GM23338 (cell line): ENCODE results near the gene SLC4A5. TPM values are rescaled to one million over a fixed set of nuclear protein-coding genes. Genes with fewer than 3 reads are reported as not detected.

Experiments
- ATAC-seq: fragments of 200-7000 bp; cut with Tn5 transposase; 3 replicates; pipeline ENCODE4 v1.9.1; 2020
- DNase-seq: peaks from one replicate; pipeline ENCODE4 v3.0.0-alpha.2; 2015; ENCODE audit warnings: low spot score
- H2AFZ ChIP-seq: fragments of 200-600 bp; sonication (generic); 2 replicates; pipeline ENCODE4 v1.8.0; 2016; ENCODE audit warnings: antibody characterized with exemption, mild to moderate bottlenecking, moderate library complexity
- H3F3A ChIP-seq: fragments of 200-600 bp; sonication (generic); replicated peaks from 2 replicates; pipeline ENCODE4 v1.8.0; 2017; ENCODE audit warnings: antibody characterized with exemption, mixed run types, low read depth
- H3K27ac ChIP-seq: fragments of 200-600 bp; sonication (generic); 2 replicates; pipeline ENCODE4 v1.6.1; 2016; ENCODE audit warnings: low read depth
- H3K27me3 ChIP-seq: fragments of 200-600 bp; sonication (generic); 2 replicates; pipeline ENCODE4 v1.8.0; 2016; ENCODE audit warnings: mild to moderate bottlenecking, mixed run types, moderate library complexity; ENCODE audit not compliant: insufficient read depth
- H3K36me3 ChIP-seq: fragments of 200-600 bp; sonication (generic); 2 replicates; pipeline ENCODE4 v1.8.0; 2016; ENCODE audit warnings: mild to moderate bottlenecking; ENCODE audit not compliant: insufficient read depth
- H3K4me1 ChIP-seq: fragments of 200-600 bp; sonication (generic); 2 replicates; pipeline ENCODE4 v1.8.0; 2016; ENCODE audit warnings: mild to moderate bottlenecking, moderate library complexity; ENCODE audit not compliant: insufficient read depth
- H3K4me2 ChIP-seq: fragments of 200-600 bp; sonication (generic); 2 replicates; pipeline ENCODE4 v1.7.1; 2017; ENCODE audit warnings: mixed run types
- H3K4me3 ChIP-seq: fragments of 200-600 bp; sonication (generic); 2 replicates; pipeline ENCODE4 v1.6.1; 2016; ENCODE audit warnings: mixed run types
- H3K79me2 ChIP-seq: fragments of 200-600 bp; sonication (generic); replicated peaks from 2 replicates; pipeline ENCODE4 v1.8.0; 2017; ENCODE audit warnings: mild to moderate bottlenecking; ENCODE audit not compliant: insufficient read depth
- H3K9me2 ChIP-seq: fragments of 200-600 bp; sonication (generic); 2 replicates; pipeline ENCODE4 v1.8.0; 2017; ENCODE audit not compliant: insufficient read depth
- H4K20me1 ChIP-seq: fragments of 200-600 bp; sonication (generic); replicated peaks from 2 replicates; pipeline ENCODE4 v1.8.0; 2017; ENCODE audit warnings: mild to moderate bottlenecking; ENCODE audit not compliant: insufficient read depth
- H3K27ac Mint-ChIP-seq: 2 replicates; pipeline ENCODE4 v1.8.0; 2020; ENCODE audit warnings: inconsistent platforms, mild to moderate bottlenecking, moderate library complexity, mixed read lengths
- H3K27me3 Mint-ChIP-seq: 3 replicates; pipeline ENCODE4 v1.8.0; 2022; ENCODE audit warnings: low read depth, mild to moderate bottlenecking, moderate library complexity, mixed read lengths, inconsistent platforms; ENCODE audit not compliant: insufficient read depth, poor library complexity
- H3K36me3 Mint-ChIP-seq: 3 replicates; pipeline ENCODE4 v1.8.0; 2021; ENCODE audit warnings: low read depth, mild to moderate bottlenecking, inconsistent platforms, moderate library complexity, mixed read lengths
- H3K4me1 Mint-ChIP-seq: 3 replicates; pipeline ENCODE4 v1.8.0; 2020; ENCODE audit warnings: mild to moderate bottlenecking, inconsistent platforms, mixed read lengths
- H3K4me3 Mint-ChIP-seq: 3 replicates; pipeline ENCODE4 v1.8.0; 2021; ENCODE audit warnings: moderate library complexity, mild to moderate bottlenecking, inconsistent platforms, mixed read lengths
- H3K9me3 Mint-ChIP-seq: 3 replicates; pipeline ENCODE4 v1.8.0; 2020; ENCODE audit warnings: moderate library complexity, mild to moderate bottlenecking, inconsistent platforms, mixed read lengths
- CREB1 ChIP-seq: fragments of 250-450 bp; sonication (Bioruptor Pico); IDR thresholded peaks from 2 replicates; pipeline ENCODE4 v1.5.0; 2020; ENCODE audit warnings: low read depth, mild to moderate bottlenecking, moderate library complexity
- CTCF ChIP-seq, 2 experiments: fragments of 200-600 bp in 1 of 2; sonication (generic) in 1 of 2; conservative IDR thresholded peaks; 2 replicates each; pipeline versions ENCODE4 v1.5.1 to v1.6.1; 2016 to 2017; ENCODE audit warnings: antibody characterized with exemption in 2 of 2, low read depth in 2 of 2, mild to moderate bottlenecking in 2 of 2, moderate library complexity in 1 of 2
- EZH2 ChIP-seq: fragments of 200-600 bp; sonication (generic); IDR thresholded peaks from one replicate; pipeline ENCODE4 v1.8.0; 2017; ENCODE audit warnings: antibody characterized with exemption, mild to moderate bottlenecking, low read depth; ENCODE audit not compliant: unreplicated experiment
- EZH2phosphoT487 ChIP-seq: fragments of 200-600 bp; sonication (generic); IDR thresholded peaks from one replicate; pipeline ENCODE4 v1.8.1; 2018; ENCODE audit warnings: antibody characterized with exemption; ENCODE audit not compliant: unreplicated experiment
- JUNB ChIP-seq: IDR thresholded peaks from one replicate; pipeline ENCODE4 v1.6.1; 2016; ENCODE audit warnings: antibody characterized with exemption; ENCODE audit not compliant: unreplicated experiment
- STAT1 ChIP-seq: IDR thresholded peaks from one replicate; pipeline ENCODE4 v1.6.1; 2016; ENCODE audit warnings: antibody characterized with exemption; ENCODE audit not compliant: unreplicated experiment
- ZNF114 ChIP-seq: fragments of 250-450 bp; sonication (Bioruptor Pico); IDR thresholded peaks from 2 replicates; pipeline ENCODE4 v1.5.0; 2020; ENCODE audit warnings: mild to moderate bottlenecking, moderate library complexity
- ZNF331 ChIP-seq: fragments of 250-450 bp; sonication (Bioruptor Pico); IDR thresholded peaks from 2 replicates; pipeline ENCODE4 v1.5.0; 2020; ENCODE audit warnings: low read depth, mild to moderate bottlenecking, moderate library complexity
- polyA plus RNA-seq: library from polyadenylated mRNA; unstranded; fragments of >200 nt; fragmentation: Nextera tagmentation; extraction: Ambion mirVana; gene quantifications from 2 replicates; pipeline ENCODE4 v1.2.1, GENCODE V29; 2016
- total RNA-seq: library from RNA; depleted of rRNA; stranded (reverse); fragments of >200 nt; shearing (Covaris generic); gene quantifications from 2 replicates; pipeline ENCODE4 v1.2.3, GENCODE V29; 2014
- TF ChIP-seq, protein P1 (sequence below): IDR thresholded peaks from one replicate; pipeline ENCODE4 v1.6.1; 2018; ENCODE audit warnings: antibody characterized with exemption; ENCODE audit not compliant: unreplicated experiment

The SLC4A5 gene
- total and polyA plus RNA-seq, 2 experiments from 2014 or later, result 0.24 to 0.70 TPM

GRCh38 chr2:74253306-74253970 lies 89.8 kb downstream of the SLC4A5 start:
- ATAC-seq (no peak), DNase-seq (no peak)
- no peak overlapping the region for H3K27ac Mint-ChIP-seq
- H3K4me2 ChIP-seq, result no peak overlapping the region
- H2AFZ ChIP-seq, result no peak overlapping the region
- H3K27ac ChIP-seq, result no peak overlapping the region
- peaks cover 9% of the 10 kb centered on the region for H3K27me3 Mint-ChIP-seq
- no peak overlapping the region for H3K4me3 Mint-ChIP-seq
- H3F3A ChIP-seq, result no peaks in the 10 kb centered on the region
- no peaks in the 10 kb centered on the region for H3K9me2 ChIP-seq
- no peak overlapping the region for H3K4me3 ChIP-seq
- H3K9me3 Mint-ChIP-seq, result no peaks in the 10 kb centered on the region
- H4K20me1 ChIP-seq, result no peaks in the 10 kb centered on the region
- peaks cover 4% of the 10 kb centered on the region; the same call in 2 of the 3 replicates for H3K4me1 Mint-ChIP-seq
- no peaks in the 10 kb centered on the region for H3K27me3 ChIP-seq
- H3K4me1 ChIP-seq, result no peaks in the 10 kb centered on the region
- TF ChIP-seq EZH2phosphoT487 (no peak), ZNF331 (no peak), EZH2 (no peak), CREB1 (CRISPR knock-in tag) (no peak)
- H3K36me3 Mint-ChIP-seq, result no peaks in the 10 kb centered on the region
- no peaks in the 10 kb centered on the region for H3K36me3 ChIP-seq
- H3K79me2 ChIP-seq, result no peaks in the 10 kb centered on the region

DNA sequence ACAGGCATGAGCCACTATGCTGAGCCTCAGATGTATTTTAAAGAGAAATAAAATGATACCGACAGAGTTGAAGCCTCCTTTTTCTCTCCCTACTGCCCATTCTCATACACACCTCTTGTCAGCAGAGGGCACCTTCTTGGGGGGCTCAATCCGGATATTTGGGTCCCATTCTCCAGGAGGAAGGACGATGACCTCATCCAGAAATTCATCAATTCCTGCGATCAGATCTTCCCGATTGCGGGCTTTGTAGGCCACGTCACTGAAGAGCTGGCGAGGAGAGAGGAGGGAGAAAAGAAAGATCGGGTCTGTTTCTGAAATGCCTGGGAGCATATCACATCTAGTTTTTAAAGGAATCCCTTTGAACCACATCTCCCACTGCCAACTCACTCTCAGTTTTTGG lies 90.4 kb downstream of the SLC4A5 start:
- H3K9me3 Mint-ChIP-seq, result no peaks in the 10 kb centered on the region
- peaks cover 2% of the 10 kb centered on the region; the same call in 1 of the 3 replicates for H3K4me1 Mint-ChIP-seq
- Histone ChIP-seq H2AFZ (no peak overlapping the region), H3K4me2 (no peak overlapping the region), H3K27me3 (no peaks in the 10 kb centered on the region), H3K36me3 (no peaks in the 10 kb centered on the region), H3K27ac (no peak overlapping the region), H3F3A (no peaks in the 10 kb centered on the region), H3K4me3 (no peak overlapping the region), H3K4me1 (no peaks in the 10 kb centered on the region), H4K20me1 (no peaks in the 10 kb centered on the region), H3K79me2 (no peaks in the 10 kb centered on the region), H3K9me2 (no peaks in the 10 kb centered on the region)
- no peak for DNase-seq
- no peaks in the 10 kb centered on the region for H3K36me3 Mint-ChIP-seq
- H3K27me3 Mint-ChIP-seq, result peaks cover 9% of the 10 kb centered on the region
- TF ChIP-seq ZNF114 (CRISPR knock-in tag) (no peak), STAT1 (no peak), JUNB (no peak), CREB1 (CRISPR knock-in tag) (no peak), CTCF (conservative IDR thresholded peaks at IDR 0.05; ENCODE audit: low read depth in 2 of 2) (0 out of 4 replicates have a peak, but pooled peaks of 1 of the 2 experiments have one; percentile 11), ZNF331 (no peak)
- TF ChIP-seq, protein P1, sequence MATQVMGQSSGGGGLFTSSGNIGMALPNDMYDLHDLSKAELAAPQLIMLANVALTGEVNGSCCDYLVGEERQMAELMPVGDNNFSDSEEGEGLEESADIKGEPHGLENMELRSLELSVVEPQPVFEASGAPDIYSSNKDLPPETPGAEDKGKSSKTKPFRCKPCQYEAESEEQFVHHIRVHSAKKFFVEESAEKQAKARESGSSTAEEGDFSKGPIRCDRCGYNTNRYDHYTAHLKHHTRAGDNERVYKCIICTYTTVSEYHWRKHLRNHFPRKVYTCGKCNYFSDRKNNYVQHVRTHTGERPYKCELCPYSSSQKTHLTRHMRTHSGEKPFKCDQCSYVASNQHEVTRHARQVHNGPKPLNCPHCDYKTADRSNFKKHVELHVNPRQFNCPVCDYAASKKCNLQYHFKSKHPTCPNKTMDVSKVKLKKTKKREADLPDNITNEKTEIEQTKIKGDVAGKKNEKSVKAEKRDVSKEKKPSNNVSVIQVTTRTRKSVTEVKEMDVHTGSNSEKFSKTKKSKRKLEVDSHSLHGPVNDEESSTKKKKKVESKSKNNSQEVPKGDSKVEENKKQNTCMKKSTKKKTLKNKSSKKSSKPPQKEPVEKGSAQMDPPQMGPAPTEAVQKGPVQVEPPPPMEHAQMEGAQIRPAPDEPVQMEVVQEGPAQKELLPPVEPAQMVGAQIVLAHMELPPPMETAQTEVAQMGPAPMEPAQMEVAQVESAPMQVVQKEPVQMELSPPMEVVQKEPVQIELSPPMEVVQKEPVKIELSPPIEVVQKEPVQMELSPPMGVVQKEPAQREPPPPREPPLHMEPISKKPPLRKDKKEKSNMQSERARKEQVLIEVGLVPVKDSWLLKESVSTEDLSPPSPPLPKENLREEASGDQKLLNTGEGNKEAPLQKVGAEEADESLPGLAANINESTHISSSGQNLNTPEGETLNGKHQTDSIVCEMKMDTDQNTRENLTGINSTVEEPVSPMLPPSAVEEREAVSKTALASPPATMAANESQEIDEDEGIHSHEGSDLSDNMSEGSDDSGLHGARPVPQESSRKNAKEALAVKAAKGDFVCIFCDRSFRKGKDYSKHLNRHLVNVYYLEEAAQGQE, result no peak
- no peak for ATAC-seq
- H3K27ac Mint-ChIP-seq, result no peak overlapping the region
- no peak overlapping the region for H3K4me3 Mint-ChIP-seq
